IMR-90 (cell line): ENCODE measurements around the gene ADRA2B.

Source experiments
- POLR2A ChIP-seq: IDR thresholded peaks from 2 replicates; pipeline ENCODE4 v1.6.1; 2012; ENCODE audit warnings: mild to moderate bottlenecking, low read depth, low read length
- SMC3 ChIP-seq: fragments of 150-350 bp; IDR thresholded peaks from 2 replicates; pipeline ENCODE4 v1.6.1; 2016; ENCODE audit warnings: low read depth, mild to moderate bottlenecking, antibody characterized with exemption, low read length, moderate library complexity
- TF ChIP-seq, protein P1 (sequence below): conservative IDR thresholded peaks from 2 replicates; pipeline ENCODE4 v1.5.1; 2012; ENCODE audit warnings: mild to moderate bottlenecking, low read depth, low read length, improper control_type of control experiment
- TF ChIP-seq, protein P2 (sequence below): fragments of 150-350 bp; IDR thresholded peaks from 2 replicates; pipeline ENCODE4 v1.6.1; 2016; ENCODE audit warnings: low read depth, mild to moderate bottlenecking, low read length, moderate library complexity, borderline replicate concordance

DNA sequence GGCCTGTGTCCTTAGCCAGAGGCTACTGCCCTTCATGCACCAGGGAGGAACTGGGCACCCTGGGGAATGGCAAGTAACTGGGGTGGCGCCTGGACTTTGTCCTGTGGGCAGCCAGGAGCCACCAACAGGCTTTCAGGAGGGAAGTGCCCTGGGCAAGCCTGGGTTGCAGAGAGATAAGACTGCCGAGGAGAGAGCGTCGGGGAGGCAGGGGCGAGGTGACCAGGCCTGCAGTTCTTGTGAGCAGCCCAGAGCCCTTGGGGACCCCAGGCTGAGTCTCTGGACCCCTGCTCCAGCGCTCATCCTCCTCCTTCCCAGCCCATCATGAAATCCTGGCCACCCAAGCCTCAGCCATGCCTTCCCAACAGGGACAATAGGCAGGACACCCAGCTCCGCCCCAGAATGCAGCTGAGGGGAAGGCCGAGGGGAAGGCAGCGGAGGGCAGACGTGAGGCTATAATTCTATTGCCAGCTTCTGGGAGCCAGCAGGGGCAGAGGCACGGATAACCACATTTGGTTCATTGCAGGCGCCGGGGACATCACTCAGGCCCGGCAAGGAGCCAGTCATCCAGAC, 25.1 kb downstream of the ADRA2B start:
- TF ChIP-seq, protein P1, sequence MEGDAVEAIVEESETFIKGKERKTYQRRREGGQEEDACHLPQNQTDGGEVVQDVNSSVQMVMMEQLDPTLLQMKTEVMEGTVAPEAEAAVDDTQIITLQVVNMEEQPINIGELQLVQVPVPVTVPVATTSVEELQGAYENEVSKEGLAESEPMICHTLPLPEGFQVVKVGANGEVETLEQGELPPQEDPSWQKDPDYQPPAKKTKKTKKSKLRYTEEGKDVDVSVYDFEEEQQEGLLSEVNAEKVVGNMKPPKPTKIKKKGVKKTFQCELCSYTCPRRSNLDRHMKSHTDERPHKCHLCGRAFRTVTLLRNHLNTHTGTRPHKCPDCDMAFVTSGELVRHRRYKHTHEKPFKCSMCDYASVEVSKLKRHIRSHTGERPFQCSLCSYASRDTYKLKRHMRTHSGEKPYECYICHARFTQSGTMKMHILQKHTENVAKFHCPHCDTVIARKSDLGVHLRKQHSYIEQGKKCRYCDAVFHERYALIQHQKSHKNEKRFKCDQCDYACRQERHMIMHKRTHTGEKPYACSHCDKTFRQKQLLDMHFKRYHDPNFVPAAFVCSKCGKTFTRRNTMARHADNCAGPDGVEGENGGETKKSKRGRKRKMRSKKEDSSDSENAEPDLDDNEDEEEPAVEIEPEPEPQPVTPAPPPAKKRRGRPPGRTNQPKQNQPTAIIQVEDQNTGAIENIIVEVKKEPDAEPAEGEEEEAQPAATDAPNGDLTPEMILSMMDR, result no peak
- TF ChIP-seq POLR2A, result no peak
- TF ChIP-seq, protein P2, sequence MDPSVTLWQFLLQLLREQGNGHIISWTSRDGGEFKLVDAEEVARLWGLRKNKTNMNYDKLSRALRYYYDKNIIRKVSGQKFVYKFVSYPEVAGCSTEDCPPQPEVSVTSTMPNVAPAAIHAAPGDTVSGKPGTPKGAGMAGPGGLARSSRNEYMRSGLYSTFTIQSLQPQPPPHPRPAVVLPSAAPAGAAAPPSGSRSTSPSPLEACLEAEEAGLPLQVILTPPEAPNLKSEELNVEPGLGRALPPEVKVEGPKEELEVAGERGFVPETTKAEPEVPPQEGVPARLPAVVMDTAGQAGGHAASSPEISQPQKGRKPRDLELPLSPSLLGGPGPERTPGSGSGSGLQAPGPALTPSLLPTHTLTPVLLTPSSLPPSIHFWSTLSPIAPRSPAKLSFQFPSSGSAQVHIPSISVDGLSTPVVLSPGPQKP, result no peak
- TF ChIP-seq SMC3, result no peak
